WERI-Rb-1 (cell line): Measurements from ENCODE around the gene SCT.

ENCODE experiments used
- DNase-seq: peaks from one replicate; pipeline ENCODE4 v3.0.0-alpha.2; 2020
- H3K27ac ChIP-seq: fragments of 250-450 bp; sonication (Bioruptor Pico); 2 replicates; pipeline ENCODE4 v1.5.1; 2020; ENCODE audit warnings: mild to moderate bottlenecking, moderate library complexity
- H3K27me3 ChIP-seq: fragments of 250-450 bp; sonication (Bioruptor Pico); 2 replicates; pipeline ENCODE4 v1.5.1; 2021; ENCODE audit warnings: mild to moderate bottlenecking, low read depth, moderate library complexity; ENCODE audit not compliant: insufficient read depth, severe bottlenecking
- H3K36me3 ChIP-seq: fragments of 250-450 bp; sonication (Bioruptor Pico); 2 replicates; pipeline ENCODE4 v1.5.1; 2020; ENCODE audit warnings: mild to moderate bottlenecking, moderate library complexity
- H3K4me3 ChIP-seq: 2 replicates; pipeline ENCODE4 v1.5.1; 2011; ENCODE audit warnings: low read depth, mild to moderate bottlenecking, control low read depth, low read length
- H3K9me3 ChIP-seq: fragments of 250-450 bp; sonication (Bioruptor Pico); 2 replicates; pipeline ENCODE4 v1.5.1; 2021; ENCODE audit warnings: mild to moderate bottlenecking, moderate library complexity; ENCODE audit not compliant: severe bottlenecking
- TF ChIP-seq, protein P1 (sequence below): IDR thresholded peaks from 2 replicates; pipeline ENCODE4 v1.5.1; 2011; ENCODE audit warnings: low read depth, mild to moderate bottlenecking, control low read depth, inconsistent platforms, low read length

Gene SCT

DNA sequence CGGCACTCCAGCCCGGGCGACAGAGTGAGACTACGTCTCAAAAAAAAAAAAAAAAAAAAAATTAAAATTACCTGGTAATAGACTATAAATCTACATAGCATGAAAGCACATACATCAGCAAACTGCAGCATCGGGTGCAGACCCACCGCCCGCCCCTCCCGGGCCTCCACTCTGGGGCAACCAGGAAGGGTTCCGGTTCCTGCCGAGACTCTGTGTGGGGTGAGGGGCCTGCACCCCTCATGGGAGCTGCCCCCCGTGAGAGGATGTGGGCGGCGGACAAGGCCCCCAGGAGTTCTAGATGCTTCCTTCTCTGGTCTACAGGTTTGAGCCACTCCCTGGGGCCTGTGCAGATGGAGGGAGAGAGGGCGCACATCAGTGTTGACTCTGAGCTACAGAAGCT, 19.2 kb upstream of the SCT start:
- Histone ChIP-seq H3K27ac (no peak overlapping the region), H3K9me3 (no peaks in the 10 kb centered on the region), H3K27me3 (no peaks in the 10 kb centered on the region), H3K36me3 (peaks cover 54% of the 10 kb centered on the region), H3K4me3 (no peak overlapping the region)
- TF ChIP-seq, protein P1, sequence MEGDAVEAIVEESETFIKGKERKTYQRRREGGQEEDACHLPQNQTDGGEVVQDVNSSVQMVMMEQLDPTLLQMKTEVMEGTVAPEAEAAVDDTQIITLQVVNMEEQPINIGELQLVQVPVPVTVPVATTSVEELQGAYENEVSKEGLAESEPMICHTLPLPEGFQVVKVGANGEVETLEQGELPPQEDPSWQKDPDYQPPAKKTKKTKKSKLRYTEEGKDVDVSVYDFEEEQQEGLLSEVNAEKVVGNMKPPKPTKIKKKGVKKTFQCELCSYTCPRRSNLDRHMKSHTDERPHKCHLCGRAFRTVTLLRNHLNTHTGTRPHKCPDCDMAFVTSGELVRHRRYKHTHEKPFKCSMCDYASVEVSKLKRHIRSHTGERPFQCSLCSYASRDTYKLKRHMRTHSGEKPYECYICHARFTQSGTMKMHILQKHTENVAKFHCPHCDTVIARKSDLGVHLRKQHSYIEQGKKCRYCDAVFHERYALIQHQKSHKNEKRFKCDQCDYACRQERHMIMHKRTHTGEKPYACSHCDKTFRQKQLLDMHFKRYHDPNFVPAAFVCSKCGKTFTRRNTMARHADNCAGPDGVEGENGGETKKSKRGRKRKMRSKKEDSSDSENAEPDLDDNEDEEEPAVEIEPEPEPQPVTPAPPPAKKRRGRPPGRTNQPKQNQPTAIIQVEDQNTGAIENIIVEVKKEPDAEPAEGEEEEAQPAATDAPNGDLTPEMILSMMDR = no peak
- no peak for DNase-seq

DNA sequence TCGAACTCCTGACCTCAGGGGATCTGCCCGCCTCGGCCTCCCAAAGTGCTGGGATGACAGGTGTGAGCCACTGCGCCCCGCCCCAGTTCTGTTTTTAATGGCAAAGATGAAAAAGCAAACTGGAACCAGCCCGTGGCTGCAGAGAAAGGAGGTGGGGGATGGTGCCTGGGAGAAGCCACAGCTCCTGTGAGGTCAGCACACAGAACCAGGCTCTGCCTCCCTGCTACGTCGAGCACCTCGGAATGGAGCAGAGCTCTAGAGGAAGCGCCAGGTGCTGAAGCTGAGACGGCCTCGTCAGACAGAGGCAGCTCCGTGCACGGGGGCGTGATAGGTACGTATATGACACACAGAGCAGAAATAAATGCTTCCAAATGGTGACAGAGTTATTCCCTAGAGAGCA, 18.6 kb upstream of the SCT start:
- DNase-seq = no peak
- no peaks in the 10 kb centered on the region for H3K9me3 ChIP-seq
- H3K4me3 ChIP-seq = no peak overlapping the region
- H3K27ac ChIP-seq = no peak overlapping the region
- no peaks in the 10 kb centered on the region for H3K27me3 ChIP-seq
- H3K36me3 ChIP-seq = peaks cover 53% of the 10 kb centered on the region
- TF ChIP-seq, protein P1 = no peak

DNA sequence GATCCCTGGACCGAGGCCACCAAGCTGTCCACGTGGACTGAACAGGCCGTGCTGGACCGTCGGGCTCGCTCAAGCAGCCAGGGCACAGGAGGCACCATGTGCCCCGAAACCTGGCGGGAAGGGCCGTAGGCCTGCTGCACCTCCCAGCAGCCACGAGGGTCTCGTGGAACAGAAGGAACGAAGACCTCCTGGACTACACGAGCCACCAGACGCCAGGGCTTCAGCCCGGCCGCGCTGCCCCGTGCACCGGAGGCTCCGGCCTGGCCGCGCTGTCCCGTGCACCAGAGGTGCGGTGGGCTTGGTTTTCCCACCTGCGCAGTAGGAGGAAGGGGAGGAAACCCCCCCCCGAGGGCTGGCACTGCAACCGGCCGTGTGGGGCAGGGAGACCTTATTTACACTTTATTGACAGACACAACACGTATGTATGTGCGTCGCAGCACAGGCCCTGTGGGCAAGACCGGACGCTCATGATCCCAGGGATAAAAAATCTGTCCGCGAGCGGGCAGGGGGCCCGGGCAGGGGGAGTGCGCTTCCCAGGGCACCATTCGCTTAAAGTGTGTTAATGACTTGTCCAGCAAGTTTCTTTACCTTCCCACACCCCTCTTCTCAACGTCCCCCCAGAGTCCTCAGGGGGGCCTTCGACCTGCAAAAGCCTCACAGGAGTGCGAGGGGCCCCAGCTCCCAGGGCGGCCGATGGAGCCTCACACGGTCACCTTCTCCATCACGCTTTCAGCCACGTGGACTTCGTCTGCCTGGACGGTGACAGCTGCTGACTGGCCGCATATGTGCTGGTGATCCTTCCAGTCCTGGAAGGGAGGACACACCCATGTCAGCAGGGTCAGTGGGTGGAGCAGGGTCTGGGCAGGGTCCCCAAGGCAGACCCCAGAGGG, 17.1 kb upstream of the SCT start:
- H3K27me3 ChIP-seq = no peaks in the 10 kb centered on the region
- TF ChIP-seq, protein P1 = no peak

DNA sequence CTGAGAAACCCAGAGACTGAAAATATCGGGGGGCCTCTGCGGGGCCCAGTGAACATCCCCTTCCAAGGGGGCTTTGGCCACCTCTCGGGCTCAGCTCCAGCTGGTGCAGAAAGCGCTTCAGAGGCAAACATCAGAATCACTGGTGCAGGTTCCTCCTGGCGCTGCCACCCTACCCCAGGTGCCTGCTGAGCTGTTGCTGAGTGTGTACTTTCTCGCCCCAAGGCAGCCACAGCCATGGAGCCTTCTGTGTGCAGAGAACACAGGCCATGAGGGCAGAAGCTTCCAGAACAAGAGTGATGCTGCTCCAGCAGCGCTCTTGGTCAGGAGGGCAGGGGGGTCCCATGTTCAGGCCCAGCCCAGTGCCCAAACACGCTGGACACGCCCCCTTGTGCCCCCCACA, 16.4 kb upstream of the SCT start:
- H3K27ac ChIP-seq = no peak overlapping the region
- peaks cover 47% of the 10 kb centered on the region for H3K36me3 ChIP-seq
- DNase-seq = no peak
- H3K4me3 ChIP-seq = no peak overlapping the region
- H3K27me3 ChIP-seq = no peaks in the 10 kb centered on the region
- TF ChIP-seq, protein P1 = no peak
- no peaks in the 10 kb centered on the region for H3K9me3 ChIP-seq

More for the DNA sequence above, 17.1 kb upstream of the SCT start:
- Histone ChIP-seq H3K4me3 (no peak overlapping the region), H3K9me3 (no peaks in the 10 kb centered on the region), H3K27ac (no peak overlapping the region), H3K36me3 (peaks cover 45% of the 10 kb centered on the region)
- DNase-seq = no peak

DNA sequence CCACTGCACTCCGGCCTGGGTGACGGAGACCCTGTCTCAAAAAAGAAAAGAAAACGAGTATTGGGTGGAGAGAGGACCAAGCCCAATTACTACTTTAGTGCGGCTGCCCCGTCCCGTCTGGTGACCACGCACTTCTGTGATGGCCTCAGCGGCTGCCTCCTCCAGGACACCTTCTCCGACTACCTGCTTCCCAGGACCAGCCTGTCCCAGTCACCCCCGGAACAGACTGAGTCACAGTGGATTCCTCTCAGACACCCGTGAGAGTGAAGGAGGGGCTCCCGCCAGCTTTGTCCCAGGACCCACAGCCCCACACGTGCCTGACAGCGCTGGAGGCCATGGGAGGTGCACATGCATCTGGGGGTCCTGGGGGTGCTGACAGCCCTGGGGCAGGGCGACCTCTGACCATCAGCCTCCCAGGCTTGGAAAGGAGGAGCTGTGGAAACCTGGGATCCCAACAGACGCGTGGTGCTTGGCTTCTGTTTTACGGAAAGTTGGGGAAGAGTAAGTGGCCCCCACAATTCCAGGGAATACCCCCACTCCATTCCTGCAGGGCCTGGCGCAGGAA, 14.9 kb upstream of the SCT start:
- DNase-seq = no peak
- no peaks in the 10 kb centered on the region for H3K9me3 ChIP-seq
- TF ChIP-seq, protein P1 = no peak
- peaks cover 44% of the 10 kb centered on the region for H3K36me3 ChIP-seq
- no peaks in the 10 kb centered on the region for H3K27me3 ChIP-seq
- H3K4me3 ChIP-seq = no peak overlapping the region
- no peak overlapping the region for H3K27ac ChIP-seq
